ENCODE data around the gene FGFR4. TPM values are rescaled to one million over a fixed set of nuclear protein-coding genes. Genes with fewer than 3 reads are reported as not detected.

Gene FGFR4
- total RNA-seq, 1 experiment from 2014 or later = 24.6 TPM

- Histone ChIP-seq H4K20me1 (ENCODE audit: low read length) (no peaks in the 10 kb centered on the region), H3K36me3 (ENCODE audit: low read depth, low read length) (no peaks in the 10 kb centered on the region), H3K9me3 (ENCODE audit: low read length) (no peaks in the 10 kb centered on the region), H3K4me1 (ENCODE audit: insufficient read depth, low read length) (no peaks in the 10 kb centered on the region; the same call in 1 of the 2 replicates), H3K9ac (ENCODE audit: low read length) (no peak overlapping the region), H2AFZ (ENCODE audit: low read length) (no peak overlapping the region), H3K4me3 (ENCODE audit: low read length) (no peak overlapping the region), H3K79me2 (ENCODE audit: low read length) (no peaks in the 10 kb centered on the region), H3K27ac (ENCODE audit: low read length) (no peak overlapping the region), H3K9me2 (replicated peaks; ENCODE audit: low read length) (no peaks in the 10 kb centered on the region), H3K27me3 (ENCODE audit: low read length) (no peaks in the 10 kb centered on the region), H3F3A (ENCODE audit: low read length, unreplicated experiment) (no peaks in the 10 kb centered on the region), H3K4me2 (ENCODE audit: low read length) (no peak overlapping the region)
- POLR2A ChIA-PET (ENCODE audit: unreplicated experiment) = interaction anchor here (0.6 kb wide), 1 partner anchor 89 kb away, joined by 3 read pairs; no protein-coding TSS in a partner anchor
- intact Hi-C loops (cut with micrococcal nuclease) = no loop called here
- ATAC-seq (no peak), DNase-seq (no peak)
- TF ChIP-seq EZH2 (IDR thresholded peaks at IDR 0.05; ENCODE audit: low read length, unreplicated experiment) (no peak), CTCF (conservative IDR thresholded peaks at IDR 0.05; ENCODE audit: low read depth, low read length) (no peak), EZH2phosphoT487 (IDR thresholded peaks at IDR 0.05; ENCODE audit: borderline replicate concordance, low read length) (no peak)
- no TSS peak for BruUV-seq (replicated peaks)
- CTCF ChIA-PET = no interaction called here
These were observed 11.9 kb downstream of the FGFR4 start for GRCh38 chr5:177098470-177099141.

- no peaks in the 10 kb centered on the region for H3K9me2 ChIP-seq (replicated peaks; ENCODE audit: low read length)
- intact Hi-C loops (cut with micrococcal nuclease) = no loop called here
- H3K36me3 ChIP-seq (ENCODE audit: low read depth, low read length) = no peaks in the 10 kb centered on the region
- BruUV-seq (replicated peaks) = no TSS peak
- H3K9ac ChIP-seq (ENCODE audit: low read length) = no peak overlapping the region
- no peak for DNase-seq
- H2AFZ ChIP-seq (ENCODE audit: low read length) = no peak overlapping the region
- no peaks in the 10 kb centered on the region for H3K9me3 ChIP-seq (ENCODE audit: low read length)
- no peaks in the 10 kb centered on the region for H3K79me2 ChIP-seq (ENCODE audit: low read length)
- ChIA-PET CTCF (no interaction called here), POLR2A (ENCODE audit: unreplicated experiment) (no interaction called here)
- H3F3A ChIP-seq (ENCODE audit: low read length, unreplicated experiment) = no peaks in the 10 kb centered on the region
- H3K27ac ChIP-seq (ENCODE audit: low read length) = no peak overlapping the region
- no peak overlapping the region for H3K4me3 ChIP-seq (ENCODE audit: low read length)
- no peak for ATAC-seq
- H3K4me1 ChIP-seq (ENCODE audit: insufficient read depth, low read length) = no peaks in the 10 kb centered on the region; the same call in 1 of the 2 replicates
- no peaks in the 10 kb centered on the region for H4K20me1 ChIP-seq (ENCODE audit: low read length)
- no peaks in the 10 kb centered on the region for H3K27me3 ChIP-seq (ENCODE audit: low read length)
- no peak for TF ChIP-seq CTCF (conservative IDR thresholded peaks at IDR 0.05; ENCODE audit: low read depth, low read length)
- no peak for TF ChIP-seq EZH2 (IDR thresholded peaks at IDR 0.05; ENCODE audit: low read length, unreplicated experiment)
- TF ChIP-seq EZH2phosphoT487 (IDR thresholded peaks at IDR 0.05; ENCODE audit: borderline replicate concordance, low read length) = no peak
- H3K4me2 ChIP-seq (ENCODE audit: low read length) = no peak overlapping the region
These were observed 12.8 kb downstream of the FGFR4 start for GRCh38 chr5:177099422-177100093.

- BruUV-seq (replicated peaks) = no TSS peak
- no peak overlapping the region for H3K4me3 ChIP-seq (ENCODE audit: low read length)
- DNase-seq (peak; percentile 52), ATAC-seq (peak; percentile 41)
- TF ChIP-seq EZH2 (IDR thresholded peaks at IDR 0.05; ENCODE audit: low read length, unreplicated experiment) = no peak
- no peak for TF ChIP-seq CTCF (conservative IDR thresholded peaks at IDR 0.05; ENCODE audit: low read depth, low read length)
- TF ChIP-seq EZH2phosphoT487 (IDR thresholded peaks at IDR 0.05; ENCODE audit: borderline replicate concordance, low read length) = no peak
- H3K27ac ChIP-seq (ENCODE audit: low read length) = no peak overlapping the region
- no peaks in the 10 kb centered on the region; the same call in 1 of the 2 replicates for H3K4me1 ChIP-seq (ENCODE audit: insufficient read depth, low read length)
- H2AFZ ChIP-seq (ENCODE audit: low read length) = no peak overlapping the region
- POLR2A ChIA-PET (ENCODE audit: unreplicated experiment) = no interaction called here
- intact Hi-C loops (cut with micrococcal nuclease) = no loop called here
- H3K9ac ChIP-seq (ENCODE audit: low read length) = no peak overlapping the region
- no peaks in the 10 kb centered on the region for H3K27me3 ChIP-seq (ENCODE audit: low read length)
- H3K9me3 ChIP-seq (ENCODE audit: low read length) = no peaks in the 10 kb centered on the region
- no peak overlapping the region for H3K4me2 ChIP-seq (ENCODE audit: low read length)
- CTCF ChIA-PET = no interaction called here
- no peaks in the 10 kb centered on the region for H3K36me3 ChIP-seq (ENCODE audit: low read depth, low read length)
- H3K79me2 ChIP-seq (ENCODE audit: low read length) = no peaks in the 10 kb centered on the region
- H3F3A ChIP-seq (ENCODE audit: low read length, unreplicated experiment) = no peaks in the 10 kb centered on the region
- H3K9me2 ChIP-seq (replicated peaks; ENCODE audit: low read length) = no peaks in the 10 kb centered on the region
- H4K20me1 ChIP-seq (ENCODE audit: low read length) = no peaks in the 10 kb centered on the region
These were observed 14.0 kb downstream of the FGFR4 start for GRCh38 chr5:177100714-177101121.
